Activated CD4-positive, alpha-beta T cell treated with anti-CD3 and anti-CD28 coated beads for 4 hours (primary cell): ENCODE results near the gene AARSD1.
"Not testable (repeated sequence)": the region's sequence is repeated elsewhere in the genome, so short reads cannot be mapped to it uniquely, and the experiment has no call there.

ENCODE experiments used
- DNase-seq, 2 donors: peaks; one replicate each; pipeline ENCODE4 v3.0.0-alpha.2; 2020

Gene AARSD1

DNA sequence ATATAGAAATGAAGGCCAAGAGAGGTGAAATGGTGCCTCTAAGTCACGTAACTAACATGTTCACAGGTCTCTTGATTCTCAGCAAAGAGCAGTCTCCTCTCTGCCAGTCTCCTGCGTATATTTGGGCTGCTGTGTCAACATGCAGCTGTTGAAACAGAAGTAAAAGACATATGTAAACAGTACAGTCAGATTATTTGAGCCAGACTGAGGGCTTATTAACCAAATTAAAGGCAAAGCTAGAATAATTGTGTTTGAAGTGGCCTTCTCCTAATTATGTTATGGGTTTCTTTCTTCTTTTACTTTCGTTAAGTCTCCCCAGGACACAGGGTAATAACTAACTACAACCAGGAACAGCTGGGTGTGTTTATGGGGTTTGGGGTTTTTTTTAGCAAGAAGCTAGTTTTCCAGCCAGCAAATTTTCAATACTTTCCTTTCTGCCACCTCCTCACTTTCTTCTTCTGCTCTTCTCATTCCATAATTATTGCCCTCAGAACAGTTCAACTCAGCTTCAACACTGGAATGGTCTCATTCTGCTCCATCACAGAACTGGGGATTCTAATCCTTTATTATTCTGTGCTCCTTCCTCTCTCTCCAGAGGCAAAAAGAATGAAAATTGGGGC, 45.2 kb downstream of the AARSD1 start:
- DNase-seq, result no peak

DNA sequence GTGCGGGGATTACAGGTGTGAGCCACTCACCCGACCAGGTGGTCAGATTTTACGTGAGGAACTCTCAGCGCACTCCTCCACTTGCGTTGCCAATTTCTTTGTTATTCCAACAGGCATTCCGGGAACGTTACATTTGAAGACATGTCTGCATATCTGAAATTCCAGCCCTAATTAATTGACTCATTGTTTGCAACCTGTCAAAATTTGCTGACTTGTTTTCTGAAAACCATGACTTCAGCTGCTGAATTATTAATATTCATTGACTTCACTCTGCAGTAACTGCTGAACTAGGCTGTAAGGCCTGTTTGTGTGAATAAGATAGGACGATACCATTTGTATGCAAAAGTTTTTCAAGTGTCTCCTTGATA, 47.0 kb downstream of the AARSD1 start:
- DNase-seq, result no peak

DNA sequence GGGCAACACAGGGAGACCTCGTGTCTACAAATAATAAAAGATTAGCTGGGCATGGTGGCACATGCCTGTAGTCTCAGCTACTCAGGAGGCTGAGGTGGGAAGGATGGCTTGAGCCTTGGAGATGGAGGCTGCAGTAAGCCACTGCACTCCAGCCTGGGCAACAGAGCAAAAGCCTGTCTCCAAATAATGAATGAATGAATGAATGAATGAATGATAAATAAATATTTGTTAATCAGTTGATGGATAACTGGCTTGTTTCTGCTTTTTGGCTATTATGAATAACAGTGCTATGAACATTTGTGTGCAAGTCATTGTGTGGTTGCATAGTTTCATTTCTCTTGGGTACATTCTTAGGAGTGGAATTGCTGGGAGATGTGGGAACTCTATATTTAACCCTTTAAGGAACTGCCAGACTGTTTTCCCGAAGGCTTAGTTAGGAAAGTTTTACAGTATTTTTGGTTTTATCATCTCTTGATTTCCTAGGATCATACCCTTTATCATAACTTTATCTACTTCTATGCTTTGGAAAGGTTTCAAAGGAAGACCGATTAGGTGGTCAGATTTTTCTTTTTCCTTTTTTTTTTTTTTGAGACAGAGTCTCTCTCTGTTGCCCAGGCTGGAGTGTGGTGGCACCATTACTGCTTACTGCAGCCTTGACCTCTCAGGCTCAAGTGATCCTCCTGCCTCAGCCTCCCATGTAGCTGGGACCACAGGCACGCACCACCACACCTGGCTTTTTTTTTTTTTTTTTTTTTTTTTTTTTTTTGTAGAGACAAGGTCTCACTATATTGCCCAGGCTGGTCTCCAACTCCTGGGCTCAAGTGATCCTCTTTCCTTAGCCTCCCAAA, 47.6 kb downstream of the AARSD1 start:
- not testable (repeated sequence) for DNase-seq

DNA sequence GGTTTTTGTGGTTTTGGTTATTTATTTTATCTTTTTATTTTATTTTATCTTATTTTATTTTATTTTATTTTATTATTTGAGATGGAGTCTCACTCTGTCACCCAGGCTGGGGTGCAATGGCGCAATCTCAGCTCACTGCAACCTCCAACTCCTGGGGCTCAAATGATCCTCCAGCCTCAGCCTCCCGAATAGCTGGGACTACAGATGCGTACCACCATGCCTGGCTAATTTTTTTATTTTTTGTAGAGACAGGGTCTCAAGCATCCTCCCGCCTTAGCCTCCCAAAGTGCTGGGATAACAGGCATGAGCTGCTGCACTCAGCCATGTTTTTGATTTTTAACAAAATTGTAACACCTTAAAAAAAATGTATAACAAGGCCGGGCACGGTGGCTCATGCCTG, 49.0 kb downstream of the AARSD1 start:
- DNase-seq, result not testable (repeated sequence)

DNA sequence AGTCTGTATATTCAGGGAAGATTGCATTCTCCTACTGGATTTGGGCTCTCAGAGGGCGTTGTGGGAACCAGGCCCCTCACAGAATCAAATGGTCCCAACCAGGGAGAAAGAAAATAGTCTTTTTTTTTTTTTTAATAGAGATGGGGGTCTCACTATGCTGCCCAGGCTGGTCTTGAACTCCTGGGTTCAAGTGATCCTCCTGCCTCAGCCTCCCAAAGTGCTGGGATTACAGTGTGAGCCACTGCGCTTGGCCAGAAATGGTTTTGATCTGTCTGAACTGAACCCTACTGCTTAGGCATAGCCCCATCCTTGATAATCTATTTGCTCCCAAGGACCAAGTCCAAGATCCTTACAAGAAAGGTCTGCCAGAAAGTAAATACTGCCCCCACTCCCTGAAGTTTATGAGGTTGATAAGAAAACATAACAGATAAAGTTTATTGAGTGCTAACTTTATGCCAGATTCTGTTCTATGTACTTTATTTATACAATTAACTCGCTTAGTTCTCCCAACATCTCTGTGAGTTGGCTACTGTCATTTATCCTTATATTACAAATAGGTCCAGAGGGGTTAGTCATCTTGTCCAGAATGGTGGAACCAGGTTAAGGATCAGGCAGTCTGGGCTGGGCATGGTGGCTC, 50.2 kb downstream of the AARSD1 start:
- DNase-seq, result no peak

DNA sequence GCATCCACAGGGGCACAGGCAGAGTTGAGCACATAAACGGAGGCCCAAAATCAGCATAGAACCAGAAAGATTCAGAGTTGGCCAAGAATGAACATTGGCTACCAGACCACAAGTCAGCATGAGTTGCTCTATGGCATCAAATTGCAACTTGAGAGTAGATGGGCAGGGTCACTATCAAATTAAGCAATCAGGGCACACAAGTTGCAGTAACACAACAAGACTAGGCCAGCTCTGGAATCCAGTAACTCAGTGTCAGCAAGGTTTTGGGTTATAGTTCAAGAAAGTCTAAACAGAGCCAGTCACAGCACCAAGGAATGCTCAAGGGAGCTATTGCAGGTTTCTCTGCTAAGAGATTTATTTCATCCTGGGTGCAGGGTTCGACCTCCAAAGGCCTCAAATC, 50.7 kb downstream of the AARSD1 start:
- no peak for DNase-seq

DNA sequence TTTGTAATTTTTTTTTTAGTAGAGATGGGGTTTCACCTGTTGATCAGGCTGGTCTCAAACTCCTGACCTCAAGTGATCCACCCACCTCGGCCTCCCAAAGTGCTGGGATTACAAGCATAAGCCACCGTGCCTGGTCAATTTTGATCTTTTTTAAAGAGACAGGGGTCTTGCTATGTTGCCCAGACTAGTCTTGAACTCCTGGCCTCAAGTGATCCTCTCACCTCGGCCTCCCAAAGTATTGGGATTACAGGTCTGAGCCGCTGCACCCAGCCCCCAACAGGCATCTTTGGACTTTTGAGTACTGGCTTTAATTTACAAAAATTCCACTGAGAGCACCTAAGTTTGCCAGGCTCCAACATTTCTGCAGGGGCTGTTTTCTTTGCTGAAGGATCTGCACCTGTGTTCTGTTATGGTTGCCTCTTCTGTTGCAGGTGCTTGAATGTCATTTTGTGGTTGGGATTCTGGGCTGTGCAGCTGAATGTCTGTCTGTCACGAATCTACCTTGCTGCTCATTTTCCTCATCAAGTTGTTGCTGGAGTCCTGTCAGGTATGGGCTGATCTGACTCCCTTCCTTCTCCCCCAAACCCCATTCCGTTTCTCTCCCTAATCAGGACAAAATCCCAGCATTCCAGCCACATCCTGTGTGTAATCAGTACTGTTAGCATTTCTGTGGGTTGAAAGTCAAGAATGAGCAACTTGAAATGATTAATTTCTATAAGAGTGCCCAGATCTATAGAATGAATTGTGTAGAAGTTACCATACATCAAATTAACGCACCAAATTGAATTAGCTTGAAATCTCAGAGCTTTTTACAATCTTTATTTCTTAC, 55.2 kb downstream of the AARSD1 start:
- no peak for DNase-seq

DNA sequence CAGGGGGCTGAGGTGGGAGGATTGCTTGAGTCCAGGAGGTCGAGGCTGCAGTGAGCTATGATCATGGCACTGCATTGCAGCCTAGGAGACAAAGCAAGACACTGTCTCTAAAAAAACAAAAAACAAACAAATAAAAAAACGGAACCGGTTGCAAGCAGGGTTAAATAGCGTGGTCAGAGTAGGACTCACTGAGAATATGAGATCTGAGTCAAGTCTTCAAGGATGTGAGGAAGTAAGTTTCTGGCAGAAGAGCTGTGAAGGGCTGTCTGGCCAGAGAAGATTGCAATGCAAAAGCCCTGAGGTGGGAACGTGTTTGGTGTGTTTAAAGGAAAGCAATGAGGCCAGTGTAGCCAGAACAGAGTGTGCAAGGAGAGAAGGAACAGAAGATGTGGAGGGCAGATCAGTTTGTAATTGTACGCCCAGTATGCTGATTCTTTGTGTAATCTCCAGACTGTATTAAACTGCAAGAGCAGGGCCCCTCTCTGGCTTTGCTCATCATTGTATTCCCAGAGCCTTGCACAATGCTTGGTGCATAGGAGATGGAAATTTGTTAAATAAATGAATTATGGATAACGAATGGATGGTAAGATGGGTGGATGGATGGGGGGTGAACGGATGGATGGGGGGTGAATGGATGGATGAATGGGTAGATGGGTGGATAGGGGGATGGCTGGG, 57.3 kb downstream of the AARSD1 start:
- DNase-seq, result no peak

DNA sequence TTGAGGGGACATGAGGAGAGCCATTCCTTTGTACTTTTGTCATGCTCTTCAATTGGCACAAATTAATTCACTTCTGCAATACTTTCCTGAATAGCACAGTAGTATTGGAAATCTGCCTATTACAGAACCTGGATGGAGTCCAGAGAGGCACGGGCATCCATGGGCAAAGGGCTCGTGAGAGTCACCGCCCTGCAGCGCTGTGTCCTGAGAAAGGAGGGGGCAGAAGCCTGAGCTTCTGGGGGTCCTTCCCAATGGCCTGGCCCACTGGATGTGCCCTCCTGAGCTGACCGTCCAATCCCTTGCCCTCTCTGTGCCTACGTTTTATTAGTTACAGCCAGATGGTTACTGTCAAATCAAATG, 60.2 kb downstream of the AARSD1 start:
- DNase-seq, result no peak

DNA sequence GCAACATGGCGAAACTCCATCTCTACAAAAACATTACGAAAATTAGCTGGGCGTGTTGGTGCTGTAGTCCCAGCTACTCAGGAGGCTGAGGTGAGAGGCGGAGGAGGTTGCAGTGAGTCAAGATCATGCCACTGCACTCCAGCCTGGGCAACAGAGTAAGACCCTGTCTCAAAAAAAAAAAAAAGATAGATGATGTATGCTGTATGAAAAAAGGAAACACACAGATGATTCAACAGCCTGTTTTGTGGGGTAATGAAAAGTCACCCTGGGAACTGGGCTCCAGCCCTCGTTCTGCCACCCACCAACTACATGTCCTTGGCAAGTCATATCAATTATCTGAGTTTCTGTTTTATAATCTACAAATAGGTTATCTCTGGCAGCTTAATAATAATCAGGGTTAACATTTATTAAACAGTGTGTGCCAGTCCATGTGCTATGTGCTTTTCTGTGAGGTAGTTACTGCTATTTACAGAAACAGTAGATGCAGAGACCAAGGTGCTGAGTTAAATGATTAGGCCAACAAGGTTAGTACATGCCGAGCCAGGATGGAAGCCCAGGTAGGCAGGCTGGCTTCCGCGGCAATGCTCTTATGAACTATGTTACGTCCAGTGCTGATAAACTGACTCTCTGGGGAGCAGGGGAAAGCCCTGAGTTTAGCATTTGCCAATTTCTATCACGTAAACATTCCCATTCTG, 62.6 kb downstream of the AARSD1 start:
- DNase-seq, result no peak
